ENCODE measurements around the gene ARHGEF39. TPM values are rescaled to one million over a fixed set of nuclear protein-coding genes. Genes with fewer than 3 reads are reported as not detected.
A peak's percentile ranks its signal among the peaks of the same experiment; 100 is the strongest.

ARHGEF39 gene
- total RNA-seq, 4 donors from 2014 or later, result 0.52 to 2.2 (median 0.81) TPM

DNA sequence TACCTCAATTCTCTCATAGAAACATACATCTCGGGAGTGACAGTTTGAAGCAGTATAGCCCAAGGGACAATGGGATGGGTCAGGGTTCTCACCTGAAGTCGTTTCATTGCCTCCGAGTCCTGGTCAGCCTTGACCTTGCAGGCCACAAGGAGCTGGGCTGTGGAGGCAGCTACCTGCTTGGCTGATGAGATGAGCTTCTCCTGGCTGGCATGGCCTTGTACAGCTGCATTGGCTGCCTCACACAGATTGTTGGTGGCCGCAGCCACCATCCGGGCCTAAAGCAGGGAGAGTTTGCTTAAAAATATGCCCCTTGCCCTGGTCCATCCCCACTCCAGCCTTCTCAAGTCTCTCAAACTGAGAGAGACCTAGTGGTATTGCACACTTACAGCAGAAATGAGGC, 33.2 kb upstream of the ARHGEF39 start:
- H3K27me3 ChIP-seq, result no peaks in the 10 kb centered on the region
- peak overlapping the region; percentile 96 to 99 (median 98) for H3K27ac ChIP-seq
- 88% methylated on average over 5 of the region's 5 CpGs; no CpG with 5 or more reads in 1 of the 2 donors for WGBS, 2 donors (ENCODE audit: low coverage in 1 of 2)
- H3K9me3 ChIP-seq, result no peaks in the 10 kb centered on the region
- H3K4me1 ChIP-seq, result peaks cover 4 to 54% (median 25%) of the 10 kb centered on the region in 3 donors
- no peak overlapping the region for H3K4me3 ChIP-seq
- no peak for ATAC-seq
- TF ChIP-seq POLR2A (IDR thresholded peaks at IDR 0.05), result no peak
- TF ChIP-seq EP300 (IDR thresholded peaks at IDR 0.05), result no peak
- TF ChIP-seq POLR2AphosphoS5 (IDR thresholded peaks at IDR 0.05), result no peak
- peaks cover 0 to 74% of the 10 kb centered on the region in 2 donors for H3K36me3 ChIP-seq

DNA sequence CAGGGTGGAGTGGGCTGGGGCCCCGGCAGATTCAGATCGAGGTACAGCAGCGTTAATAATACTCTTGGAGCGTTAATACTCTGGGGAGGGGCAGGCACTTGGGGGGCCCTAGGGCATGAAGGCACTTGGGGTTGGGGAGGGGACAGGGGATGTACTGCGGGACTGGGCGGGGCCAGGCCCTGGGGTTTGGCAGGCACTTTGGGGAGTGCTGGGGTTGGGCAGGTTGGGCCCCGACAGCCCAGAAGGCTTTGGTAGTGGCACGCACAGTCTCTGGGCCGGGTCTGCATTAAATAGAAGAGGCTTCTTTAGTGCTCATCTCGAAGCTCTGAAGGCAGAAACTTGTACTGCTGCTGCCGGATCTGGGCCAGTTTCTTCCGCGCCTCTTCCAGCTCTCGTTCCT, 32.5 kb upstream of the ARHGEF39 start:
- Histone ChIP-seq H3K27ac (peak overlapping the region; percentile 96 to 99 (median 98)), H3K4me3 (no peak overlapping the region), H3K4me1 (peaks cover 4 to 60% (median 25%) of the 10 kb centered on the region in 3 donors), H3K9me3 (no peaks in the 10 kb centered on the region), H3K36me3 (peaks cover 0 to 67% of the 10 kb centered on the region in 2 donors), H3K27me3 (no peaks in the 10 kb centered on the region)
- TF ChIP-seq, protein P1, sequence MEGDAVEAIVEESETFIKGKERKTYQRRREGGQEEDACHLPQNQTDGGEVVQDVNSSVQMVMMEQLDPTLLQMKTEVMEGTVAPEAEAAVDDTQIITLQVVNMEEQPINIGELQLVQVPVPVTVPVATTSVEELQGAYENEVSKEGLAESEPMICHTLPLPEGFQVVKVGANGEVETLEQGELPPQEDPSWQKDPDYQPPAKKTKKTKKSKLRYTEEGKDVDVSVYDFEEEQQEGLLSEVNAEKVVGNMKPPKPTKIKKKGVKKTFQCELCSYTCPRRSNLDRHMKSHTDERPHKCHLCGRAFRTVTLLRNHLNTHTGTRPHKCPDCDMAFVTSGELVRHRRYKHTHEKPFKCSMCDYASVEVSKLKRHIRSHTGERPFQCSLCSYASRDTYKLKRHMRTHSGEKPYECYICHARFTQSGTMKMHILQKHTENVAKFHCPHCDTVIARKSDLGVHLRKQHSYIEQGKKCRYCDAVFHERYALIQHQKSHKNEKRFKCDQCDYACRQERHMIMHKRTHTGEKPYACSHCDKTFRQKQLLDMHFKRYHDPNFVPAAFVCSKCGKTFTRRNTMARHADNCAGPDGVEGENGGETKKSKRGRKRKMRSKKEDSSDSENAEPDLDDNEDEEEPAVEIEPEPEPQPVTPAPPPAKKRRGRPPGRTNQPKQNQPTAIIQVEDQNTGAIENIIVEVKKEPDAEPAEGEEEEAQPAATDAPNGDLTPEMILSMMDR (IDR thresholded peaks at IDR 0.05), result no peak
- TF ChIP-seq POLR2A (IDR thresholded peaks at IDR 0.05) (no peak), EP300 (IDR thresholded peaks at IDR 0.05) (no peak), POLR2AphosphoS5 (IDR thresholded peaks at IDR 0.05) (no peak)
- WGBS, 2 donors (ENCODE audit: low coverage in 1 of 2), result 35 to 66% methylated on average over 3 to 13 of the region's 14 CpGs
- ATAC-seq, result no peak

DNA sequence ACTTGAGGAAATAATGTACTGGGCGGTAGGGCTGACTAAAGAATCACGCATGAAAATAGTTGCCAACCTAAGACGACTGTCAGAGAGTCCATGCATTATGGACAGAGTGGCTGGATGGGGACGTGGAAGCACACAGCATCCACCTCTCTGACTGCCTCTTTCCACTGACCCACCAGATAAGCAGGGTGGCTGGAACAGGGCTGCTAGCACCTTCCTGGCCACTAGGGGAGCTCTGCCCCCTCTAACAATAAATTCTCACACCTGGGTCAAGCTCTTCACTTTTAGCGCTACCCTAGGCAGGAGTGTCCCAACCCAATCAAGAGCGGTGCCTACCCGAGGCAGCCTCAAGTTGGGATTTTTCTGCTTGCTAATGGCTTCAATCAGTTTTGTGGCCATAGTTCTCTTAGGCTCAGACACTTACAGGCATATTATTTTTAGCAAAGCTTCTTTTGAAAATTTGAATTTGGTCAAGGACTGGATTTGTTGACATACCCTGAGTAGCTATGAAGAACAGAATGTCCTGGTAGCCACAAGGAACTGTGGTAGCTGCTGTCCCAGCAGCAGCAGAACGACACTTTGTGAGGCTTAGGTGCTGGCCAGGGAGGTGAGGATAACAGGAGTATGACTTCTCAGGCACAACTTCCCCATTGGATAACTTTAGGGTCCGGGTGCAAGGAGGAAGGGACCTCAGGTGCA, 31.7 kb upstream of the ARHGEF39 start:
- no peaks in the 10 kb centered on the region for H3K9me3 ChIP-seq
- H3K4me3 ChIP-seq, result no peak overlapping the region
- H3K36me3 ChIP-seq, result peaks cover 0 to 59% of the 10 kb centered on the region in 2 donors
- H3K27ac ChIP-seq, result peak overlapping the region; percentile 96 to 99 (median 98)
- ATAC-seq, result peak; percentile 86
- TF ChIP-seq POLR2A (IDR thresholded peaks at IDR 0.05) (peak in 1 of 2 donors; percentile 18), EP300 (IDR thresholded peaks at IDR 0.05) (peak; percentile 91), POLR2AphosphoS5 (IDR thresholded peaks at IDR 0.05) (peak; percentile 95)
- TF ChIP-seq, protein P1 (IDR thresholded peaks at IDR 0.05), result peak in 3 of 4 experiments; percentile 90 to 93 (median 91)
- H3K27me3 ChIP-seq, result no peaks in the 10 kb centered on the region
- WGBS, 2 donors (ENCODE audit: low coverage in 1 of 2), result 23 to 27% methylated on average over 4 to 6 of the region's 9 CpGs
- H3K4me1 ChIP-seq, result peaks cover 4 to 69% (median 25%) of the 10 kb centered on the region in 3 donors

DNA sequence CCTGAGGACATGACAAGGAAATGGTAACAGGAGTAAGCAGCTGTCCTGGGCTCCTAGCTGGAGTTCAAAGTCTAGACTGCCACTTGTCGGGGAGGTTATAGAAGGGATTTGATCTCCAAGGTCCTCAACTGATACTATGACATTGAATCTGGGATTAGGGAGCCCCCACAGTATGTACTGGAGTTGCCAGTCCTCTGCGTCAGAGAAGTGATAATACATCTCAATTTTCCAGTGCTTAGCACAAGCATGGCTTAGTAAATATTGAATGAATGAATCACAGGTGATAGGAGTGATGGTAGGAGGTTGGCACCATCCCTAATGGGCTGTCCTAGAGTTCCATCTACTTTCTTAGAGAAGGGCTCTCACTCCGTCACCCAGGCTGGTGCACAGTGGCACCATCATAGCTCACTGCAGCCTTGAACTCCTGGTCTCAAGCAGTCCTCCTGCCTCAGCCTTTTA, 31.0 kb upstream of the ARHGEF39 start:
- no peaks in the 10 kb centered on the region for H3K9me3 ChIP-seq
- H3K4me1 ChIP-seq, result peaks cover 4 to 75% (median 25%) of the 10 kb centered on the region in 3 donors
- peak; percentile 28 for TF ChIP-seq POLR2AphosphoS5 (IDR thresholded peaks at IDR 0.05)
- TF ChIP-seq POLR2A (IDR thresholded peaks at IDR 0.05), result no peak
- TF ChIP-seq, protein P1 (IDR thresholded peaks at IDR 0.05), result no peak
- H3K27me3 ChIP-seq, result no peaks in the 10 kb centered on the region
- ATAC-seq, result no peak
- H3K36me3 ChIP-seq, result peaks cover 0 to 52% of the 10 kb centered on the region in 2 donors
- peak overlapping the region; percentile 96 to 99 (median 98) for H3K27ac ChIP-seq
- H3K4me3 ChIP-seq, result no peak overlapping the region
- WGBS, 2 donors (ENCODE audit: low coverage in 1 of 2), result 42 to 92% methylated on average over 2 to 3 of the region's 3 CpGs

DNA sequence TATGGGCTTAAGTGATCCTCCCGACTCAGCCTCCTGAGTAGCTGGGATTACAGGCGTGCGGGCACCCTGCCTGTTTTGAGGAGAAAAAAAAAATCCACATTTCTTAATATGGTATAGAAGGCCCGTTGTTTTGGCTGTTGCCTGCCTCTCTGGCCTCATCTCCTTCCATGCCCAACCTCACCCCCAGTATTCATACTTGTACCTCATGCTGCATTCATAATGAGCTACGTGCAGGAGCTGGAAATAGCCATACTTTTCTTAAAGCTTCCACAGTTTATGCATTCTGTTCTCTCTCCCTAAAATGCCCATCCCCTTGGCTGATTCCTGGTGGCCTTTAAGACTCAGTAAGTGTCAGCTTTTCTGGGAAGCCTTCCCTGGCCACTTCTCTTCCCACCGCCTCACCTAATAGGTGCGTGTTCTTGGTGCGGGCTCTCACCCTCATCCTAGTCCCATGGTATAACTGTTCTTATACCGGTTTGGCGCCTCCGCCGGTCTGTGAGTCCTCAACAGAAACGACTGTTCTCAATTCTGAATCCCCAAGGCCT, 26.8 kb upstream of the ARHGEF39 start:
- H3K36me3 ChIP-seq, result peaks cover 0 to 29% of the 10 kb centered on the region in 2 donors
- TF ChIP-seq, protein P1 (IDR thresholded peaks at IDR 0.05), result no peak
- TF ChIP-seq POLR2AphosphoS5 (IDR thresholded peaks at IDR 0.05), result peak; percentile 96
- TF ChIP-seq EP300 (IDR thresholded peaks at IDR 0.05), result peak; percentile 66
- peak in 1 of 2 donors; percentile 36 for TF ChIP-seq POLR2A (IDR thresholded peaks at IDR 0.05)
- WGBS, 2 donors (ENCODE audit: low coverage in 1 of 2), result 27 to 32% methylated on average over 11 to 13 of the region's 13 CpGs
- H3K27ac ChIP-seq, result peak overlapping the region; percentile 96 to 99 (median 98)
- ATAC-seq, result peak; percentile 56
- H3K4me1 ChIP-seq, result peaks cover 4 to 63% (median 15%) of the 10 kb centered on the region in 3 donors
- peak overlapping the region; percentile 79 to 81 for H3K4me3 ChIP-seq
- no peaks in the 10 kb centered on the region for H3K27me3 ChIP-seq
- no peaks in the 10 kb centered on the region for H3K9me3 ChIP-seq
